Activated T-cell treated with anti-CD3 and anti-CD28 coated beads, Interleukin-2, amount 50 U/mL, for 24 hours (primary cell): Measurements from ENCODE around the gene NCCRP1.
"Not testable (repeated sequence)": the region's sequence is repeated elsewhere in the genome, so short reads cannot be mapped to it uniquely, and the experiment has no call there.

ENCODE experiments used
- DNase-seq: peaks from one replicate; pipeline ENCODE4 v3.0.0-alpha.2; 2020
- H3K27ac Mint-ChIP-seq: 2 replicates; pipeline ENCODE4 v1.8.0; 2020; ENCODE audit warnings: mild to moderate bottlenecking, mixed read lengths
- H3K27me3 Mint-ChIP-seq: 2 replicates; pipeline ENCODE4 v1.8.0; 2020; ENCODE audit warnings: mixed read lengths
- H3K36me3 Mint-ChIP-seq: 2 replicates; pipeline ENCODE4 v1.8.0; 2020; ENCODE audit warnings: low read depth, mixed read lengths
- H3K4me1 Mint-ChIP-seq: 2 replicates; pipeline ENCODE4 v1.8.0; 2020; ENCODE audit warnings: low read depth, mixed read lengths
- H3K4me3 Mint-ChIP-seq: 2 replicates; pipeline ENCODE4 v1.8.0; 2020; ENCODE audit warnings: mild to moderate bottlenecking, moderate library complexity, mixed read lengths
- H3K9me3 Mint-ChIP-seq: 2 replicates; pipeline ENCODE4 v1.8.0; 2020; ENCODE audit warnings: mixed read lengths

The NCCRP1 gene

GRCh38 chr19:39203372-39204341 lies 6.9 kb downstream of the NCCRP1 start, which contains the start of gene SYCN:
Gene SYCN (minus strand): TSS chr19:39204263. CDS start chr19:39204254, 9 bp downstream.
- Mint-ChIP-seq H3K27me3 (peaks cover 56% of the 10 kb centered on the region), H3K9me3 (no peaks in the 10 kb centered on the region), H3K4me1 (peaks cover 1% of the 10 kb centered on the region), H3K36me3 (no peaks in the 10 kb centered on the region), H3K27ac (no peak within 1 kb of the TSS), H3K4me3 (no peak within 1 kb of the TSS)
- no peak for DNase-seq

- Mint-ChIP-seq H3K27me3 (peaks cover 41% of the 10 kb centered on the region), H3K9me3 (no peaks in the 10 kb centered on the region), H3K27ac (no peak overlapping the region), H3K4me1 (peaks cover 1% of the 10 kb centered on the region), H3K4me3 (no peak overlapping the region), H3K36me3 (no peaks in the 10 kb centered on the region)
- DNase-seq, result no peak
Measured at GRCh38 chr19:39205449-39205764, 8.6 kb downstream of the NCCRP1 start.

- H3K36me3 Mint-ChIP-seq, result no peaks in the 10 kb centered on the region
- H3K4me3 Mint-ChIP-seq, result no peak overlapping the region
- no peaks in the 10 kb centered on the region for H3K9me3 Mint-ChIP-seq
- no peak overlapping the region for H3K27ac Mint-ChIP-seq
- no peak for DNase-seq
- peaks cover 1% of the 10 kb centered on the region for H3K4me1 Mint-ChIP-seq
- peaks cover 34% of the 10 kb centered on the region for H3K27me3 Mint-ChIP-seq
Measured at GRCh38 chr19:39206122-39206521, 9.4 kb downstream of the NCCRP1 start.

GRCh38 chr19:39207293-39207836 lies 10.6 kb downstream of the NCCRP1 start:
- Mint-ChIP-seq H3K4me1 (peaks cover 1% of the 10 kb centered on the region), H3K36me3 (no peaks in the 10 kb centered on the region), H3K4me3 (no peak overlapping the region), H3K27me3 (peaks cover 23% of the 10 kb centered on the region), H3K9me3 (no peaks in the 10 kb centered on the region), H3K27ac (no peak overlapping the region)
- DNase-seq, result no peak

GRCh38 chr19:39208175-39208795 lies 11.5 kb downstream of the NCCRP1 start:
- DNase-seq, result no peak
- peaks cover 13% of the 10 kb centered on the region for H3K27me3 Mint-ChIP-seq
- H3K36me3 Mint-ChIP-seq, result no peaks in the 10 kb centered on the region
- no peak overlapping the region for H3K4me3 Mint-ChIP-seq
- no peak overlapping the region for H3K27ac Mint-ChIP-seq
- H3K9me3 Mint-ChIP-seq, result no peaks in the 10 kb centered on the region
- H3K4me1 Mint-ChIP-seq, result peaks cover under 1% of the 10 kb centered on the region

- no peak for DNase-seq
- Mint-ChIP-seq H3K27me3 (peaks cover 5% of the 10 kb centered on the region), H3K4me3 (no peak overlapping the region), H3K36me3 (no peaks in the 10 kb centered on the region), H3K4me1 (no peaks in the 10 kb centered on the region), H3K9me3 (no peaks in the 10 kb centered on the region), H3K27ac (no peak overlapping the region)
Measured at GRCh38 chr19:39209196-39209595, 12.4 kb downstream of the NCCRP1 start.

GRCh38 chr19:39211731-39212374 lies 15.1 kb downstream of the NCCRP1 start:
- no peaks in the 10 kb centered on the region for H3K9me3 Mint-ChIP-seq
- H3K27me3 Mint-ChIP-seq, result peaks cover 7% of the 10 kb centered on the region
- no peaks in the 10 kb centered on the region for H3K36me3 Mint-ChIP-seq
- no peak overlapping the region for H3K4me3 Mint-ChIP-seq
- no peak for DNase-seq
- no peak overlapping the region for H3K27ac Mint-ChIP-seq
- H3K4me1 Mint-ChIP-seq, result no peaks in the 10 kb centered on the region

GRCh38 chr19:39212375-39212742 lies 15.6 kb downstream of the NCCRP1 start:
- H3K4me3 Mint-ChIP-seq, result no peak overlapping the region
- peak; percentile 77 for DNase-seq
- H3K36me3 Mint-ChIP-seq, result no peaks in the 10 kb centered on the region
- peaks cover 12% of the 10 kb centered on the region for H3K27me3 Mint-ChIP-seq
- H3K9me3 Mint-ChIP-seq, result no peaks in the 10 kb centered on the region
- no peak overlapping the region for H3K27ac Mint-ChIP-seq
- H3K4me1 Mint-ChIP-seq, result no peaks in the 10 kb centered on the region

- not testable (repeated sequence) for H3K4me3 Mint-ChIP-seq, DNase-seq, H3K4me1 Mint-ChIP-seq, H3K9me3 Mint-ChIP-seq, H3K27ac Mint-ChIP-seq, H3K36me3 Mint-ChIP-seq
- peaks cover 18% of the 10 kb centered on the region for H3K27me3 Mint-ChIP-seq
Measured at GRCh38 chr19:39215323-39215722, 18.6 kb downstream of the NCCRP1 start.

GRCh38 chr19:39217094-39217493 lies 20.3 kb downstream of the NCCRP1 start:
- H3K27me3 Mint-ChIP-seq, result peaks cover 20% of the 10 kb centered on the region
- no peak overlapping the region for H3K27ac Mint-ChIP-seq
- H3K9me3 Mint-ChIP-seq, result no peaks in the 10 kb centered on the region
- H3K4me3 Mint-ChIP-seq, result no peak overlapping the region
- no peak for DNase-seq
- no peaks in the 10 kb centered on the region for H3K36me3 Mint-ChIP-seq
- H3K4me1 Mint-ChIP-seq, result no peaks in the 10 kb centered on the region

GRCh38 chr19:39218230-39219007 lies 21.7 kb downstream of the NCCRP1 start:
- no peaks in the 10 kb centered on the region for H3K4me1 Mint-ChIP-seq
- H3K36me3 Mint-ChIP-seq, result no peaks in the 10 kb centered on the region
- no peak overlapping the region for H3K27ac Mint-ChIP-seq
- H3K27me3 Mint-ChIP-seq, result peaks cover 26% of the 10 kb centered on the region
- H3K9me3 Mint-ChIP-seq, result no peaks in the 10 kb centered on the region
- DNase-seq, result no peak
- H3K4me3 Mint-ChIP-seq, result no peak overlapping the region

- not testable (repeated sequence) for H3K27ac Mint-ChIP-seq, H3K4me1 Mint-ChIP-seq, H3K4me3 Mint-ChIP-seq, H3K9me3 Mint-ChIP-seq, DNase-seq, H3K36me3 Mint-ChIP-seq
- peaks cover 30% of the 10 kb centered on the region for H3K27me3 Mint-ChIP-seq
Measured at GRCh38 chr19:39219108-39219507, 22.3 kb downstream of the NCCRP1 start.

- Mint-ChIP-seq H3K27ac (no peak overlapping the region), H3K36me3 (no peaks in the 10 kb centered on the region), H3K9me3 (no peaks in the 10 kb centered on the region), H3K4me3 (no peak overlapping the region), H3K27me3 (peaks cover 18% of the 10 kb centered on the region), H3K4me1 (no peaks in the 10 kb centered on the region)
- DNase-seq, result no peak
Measured at GRCh38 chr19:39223703-39224279, 27.0 kb downstream of the NCCRP1 start.

GRCh38 chr19:39224910-39225309 lies 28.1 kb downstream of the NCCRP1 start:
- Mint-ChIP-seq H3K4me1 (no peaks in the 10 kb centered on the region), H3K27ac (no peak overlapping the region), H3K36me3 (no peaks in the 10 kb centered on the region), H3K27me3 (peaks cover 14% of the 10 kb centered on the region), H3K9me3 (no peaks in the 10 kb centered on the region), H3K4me3 (no peak overlapping the region)
- DNase-seq, result no peak
